HG02571 (cell line): ENCODE measurements around the gene SPIN2B.
"Not testable (repeated sequence)": the region's sequence is repeated elsewhere in the genome, so short reads cannot be mapped to it uniquely, and the experiment has no call there.

ENCODE experiments used
- ATAC-seq: cut with Tn5 transposase; IDR thresholded peaks from one replicate; pipeline ENCODE4 v1.9.1; 2021; ENCODE audit warnings: mild to moderate bottlenecking, moderate library complexity; ENCODE audit not compliant: unreplicated experiment

SPIN2B gene

DNA sequence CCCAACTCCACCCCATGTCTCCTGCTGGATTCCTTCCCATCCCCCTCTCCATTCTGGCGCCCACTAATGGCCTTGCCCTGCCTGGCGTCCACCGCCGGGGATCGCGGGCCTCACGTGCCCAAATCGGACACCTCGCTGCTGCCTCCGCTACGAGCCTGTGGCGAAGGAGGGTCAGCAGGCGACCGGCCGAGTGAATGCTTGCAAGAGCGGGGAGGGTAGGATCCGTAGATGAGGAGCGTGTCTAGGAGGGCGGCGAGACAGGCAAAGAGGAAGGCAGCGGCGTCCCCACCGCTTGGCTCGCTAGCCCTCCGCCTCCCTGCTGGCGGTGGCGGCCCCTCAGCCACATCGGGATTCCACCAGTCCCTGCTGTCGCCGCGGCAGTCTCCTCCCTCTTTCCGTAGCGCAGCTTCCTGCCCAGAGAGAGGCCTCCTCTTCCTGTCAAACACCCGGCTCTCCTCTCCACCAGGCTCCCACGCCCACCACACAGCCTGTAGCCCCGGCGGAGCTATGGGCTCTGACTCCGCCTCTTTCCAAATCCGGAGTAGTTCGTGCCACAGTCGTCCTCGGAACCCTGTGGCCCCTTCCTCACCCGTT lies at the start of gene SPIN2B:
TSS of gene SPIN2B (minus strand) at position 387 of the 594 bp plus-strand sequence.
- ATAC-seq: peak; percentile 99

DNA sequence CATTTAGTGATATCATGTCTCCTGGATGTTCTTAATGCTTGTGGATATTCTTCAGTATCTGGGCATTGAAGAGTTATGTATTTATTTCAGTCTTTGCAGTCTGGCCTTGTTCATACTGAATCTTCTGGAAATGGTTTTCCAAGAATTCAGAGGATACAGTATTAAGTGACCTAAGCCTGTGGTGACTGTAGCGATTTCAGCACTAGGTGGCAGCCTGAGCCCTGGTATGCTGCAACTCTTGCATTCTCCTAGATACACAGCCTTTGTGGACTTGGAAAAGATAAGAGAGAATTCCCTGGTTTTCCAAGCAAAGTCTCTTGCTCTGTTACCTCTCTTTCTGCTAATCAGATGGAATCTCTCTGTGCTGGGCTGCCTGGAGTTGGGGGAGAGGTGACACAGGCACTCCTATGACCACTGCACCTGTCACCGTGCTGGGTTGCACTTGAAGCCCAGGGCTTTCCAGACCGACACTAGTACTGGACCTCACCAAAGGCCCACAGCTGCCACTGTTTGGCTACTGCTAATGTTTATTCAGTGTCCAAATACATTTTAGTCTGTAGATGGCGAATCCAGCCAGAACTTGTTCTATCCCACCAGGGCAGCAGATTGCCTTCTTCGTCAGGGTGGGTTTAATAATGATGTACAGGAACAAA lies 35.2 kb upstream of the SPIN2B start:
- ATAC-seq: no peak

DNA sequence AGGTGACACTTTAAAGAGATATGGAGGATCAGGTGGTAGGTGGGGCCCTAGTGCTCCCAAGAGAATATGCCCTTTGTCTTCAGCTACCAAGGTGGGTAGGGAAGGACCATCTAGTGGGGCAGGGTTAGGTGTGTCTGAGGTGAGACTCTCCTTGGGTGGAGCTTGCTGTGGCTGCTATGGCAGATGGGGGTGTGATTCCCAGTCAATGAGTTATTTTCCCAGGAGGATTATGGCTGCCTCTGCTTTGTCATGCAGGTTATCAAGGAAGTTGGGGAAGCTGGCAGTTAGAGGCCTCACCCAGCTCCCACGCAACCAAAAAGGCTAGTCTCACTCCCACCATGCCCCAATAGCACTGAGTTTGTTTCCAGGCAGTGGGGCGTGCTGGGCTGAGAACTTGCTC lies 33.8 kb upstream of the SPIN2B start:
- ATAC-seq: no peak

DNA sequence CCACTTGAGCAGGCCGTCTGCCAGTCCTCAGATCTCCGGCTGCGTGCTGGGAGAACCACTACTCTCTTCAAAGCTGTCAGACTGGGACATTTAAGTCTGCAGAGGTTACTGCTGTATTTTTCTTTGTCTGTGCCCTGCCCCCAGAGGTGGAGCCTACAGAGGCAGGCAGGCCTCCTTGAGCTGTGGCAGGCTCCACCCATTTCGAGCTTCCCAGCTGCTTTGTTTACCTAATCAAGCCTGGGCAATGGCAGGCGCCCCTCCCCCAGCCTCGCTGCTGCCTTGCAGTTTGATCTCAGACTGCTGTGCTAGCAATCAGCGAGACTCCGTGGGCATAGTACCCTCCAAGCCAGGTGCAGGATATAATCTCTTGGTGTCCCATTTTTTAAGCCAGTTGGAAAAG lies 30.9 kb upstream of the SPIN2B start:
- not testable (repeated sequence) for ATAC-seq

DNA sequence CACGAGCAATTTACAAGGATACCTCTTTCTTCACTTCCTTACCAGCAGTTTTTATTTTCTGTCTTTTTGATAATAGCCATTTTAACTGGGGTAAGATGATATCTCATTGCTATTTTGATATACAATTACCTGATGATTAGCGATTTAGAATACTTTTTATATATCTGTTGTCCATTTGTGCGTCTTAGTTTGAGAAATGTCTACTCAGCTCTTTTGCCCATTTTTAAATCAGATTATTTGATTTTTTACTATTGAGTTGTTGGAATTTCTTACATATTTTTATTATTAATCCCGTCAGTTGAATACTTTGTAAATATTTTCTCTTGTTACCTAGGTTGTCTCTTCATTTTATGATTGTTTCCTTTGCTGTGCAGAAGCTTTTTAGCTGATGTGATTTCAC lies 17.3 kb upstream of the SPIN2B start:
- no peak for ATAC-seq

DNA sequence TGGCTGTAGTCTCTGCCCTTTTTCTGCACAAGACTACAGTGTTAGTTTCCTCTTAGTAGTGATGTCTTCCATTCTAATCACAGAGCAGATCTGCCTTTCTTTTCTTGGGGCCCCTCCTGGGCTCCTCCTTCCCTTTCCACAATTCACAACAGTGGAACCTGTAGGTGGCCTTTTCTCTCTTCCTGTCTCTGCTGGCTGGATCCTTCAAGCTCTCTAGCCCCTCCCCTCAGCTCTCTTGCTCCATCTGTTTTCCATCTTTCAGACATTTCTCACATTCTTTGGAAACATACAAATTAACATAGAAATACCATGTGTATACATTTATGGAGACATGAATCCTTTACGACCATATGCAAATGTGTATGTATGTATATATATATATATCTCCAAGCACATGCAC lies 16.2 kb upstream of the SPIN2B start:
- ATAC-seq: no peak

DNA sequence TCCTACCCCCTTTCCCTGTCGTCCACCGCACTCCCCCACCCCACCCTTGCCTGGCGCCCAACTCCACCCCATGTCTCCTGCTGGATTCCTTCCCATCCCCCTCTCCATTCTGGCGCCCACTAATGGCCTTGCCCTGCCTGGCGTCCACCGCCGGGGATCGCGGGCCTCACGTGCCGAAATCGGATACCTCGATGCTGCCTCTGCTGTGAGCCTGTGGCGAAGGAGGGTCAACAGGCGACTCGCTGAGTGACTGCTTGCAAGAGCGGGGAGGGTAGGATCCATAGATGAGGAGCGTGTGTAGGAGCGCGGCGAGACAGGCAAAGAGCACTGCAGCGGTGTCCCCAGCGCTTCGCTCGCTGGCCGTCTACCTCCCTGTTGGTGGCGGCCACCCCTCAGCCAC lies 15.7 kb upstream of the SPIN2B start, which contains the start of gene SPIN2A:
TSS of gene SPIN2A (minus strand) at position 325 of the 400 bp plus-strand sequence. CDS start 800 bp downstream, outside the sequence.
- not testable (repeated sequence) for ATAC-seq

DNA sequence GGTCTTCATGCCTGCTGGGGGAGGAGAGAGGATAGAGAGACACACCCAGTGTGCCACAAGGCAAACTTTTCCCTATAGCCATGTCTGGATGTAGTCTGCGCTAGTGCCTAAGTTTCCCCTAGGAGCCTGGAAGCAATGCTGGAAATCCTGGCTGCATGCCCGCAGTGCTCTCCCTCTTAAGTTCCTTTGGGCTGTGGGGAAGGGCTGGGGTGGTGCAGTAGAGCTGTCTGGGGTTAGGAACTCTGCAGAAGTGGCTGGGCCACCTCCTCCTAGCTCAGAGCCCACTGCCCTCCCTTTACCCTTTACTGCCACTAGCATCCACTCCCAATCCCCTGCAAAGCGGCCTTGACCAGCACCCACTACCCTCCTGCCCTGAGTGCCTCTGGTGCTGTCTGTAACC lies 15.2 kb upstream of the SPIN2B start:
- not testable (repeated sequence) for ATAC-seq

DNA sequence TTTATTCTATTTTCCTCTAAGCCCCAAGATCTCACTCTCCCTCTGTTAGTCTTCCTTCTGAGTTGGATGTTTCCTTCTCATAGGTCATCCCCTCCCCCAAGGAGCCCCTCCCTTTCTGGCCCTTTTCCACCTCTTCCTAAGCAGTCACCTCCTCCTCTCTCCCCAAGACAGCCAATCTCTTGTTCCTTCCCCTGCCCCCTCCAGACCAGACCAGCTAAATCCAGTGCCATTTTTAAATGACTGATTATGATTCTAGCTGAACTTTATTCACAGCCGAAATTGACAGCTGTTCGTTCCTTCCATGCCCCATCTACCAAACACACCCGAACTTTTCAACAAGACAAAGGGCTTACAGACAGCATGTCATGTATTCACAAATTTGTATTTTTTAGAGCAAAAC lies 13.9 kb upstream of the SPIN2B start:
- no peak for ATAC-seq

DNA sequence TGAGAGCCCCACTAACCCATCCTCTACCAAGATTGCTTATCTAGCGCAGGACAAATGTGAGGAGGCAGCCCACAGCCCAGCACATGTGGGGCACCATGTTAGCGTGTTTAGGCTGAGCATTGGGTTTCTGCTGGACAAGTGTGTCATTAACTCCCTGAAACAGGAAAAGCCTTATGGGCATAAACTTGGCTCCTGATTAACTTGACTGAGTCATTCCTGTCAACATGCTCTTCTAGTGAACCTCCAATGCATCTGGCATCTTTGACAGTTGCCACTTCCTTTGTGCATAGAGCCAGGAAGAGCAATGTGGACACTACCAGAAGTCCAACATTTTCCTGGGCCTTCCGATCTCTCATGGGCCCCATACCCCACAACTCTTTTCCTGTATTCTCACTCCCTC lies 13.4 kb upstream of the SPIN2B start:
- no peak for ATAC-seq

DNA sequence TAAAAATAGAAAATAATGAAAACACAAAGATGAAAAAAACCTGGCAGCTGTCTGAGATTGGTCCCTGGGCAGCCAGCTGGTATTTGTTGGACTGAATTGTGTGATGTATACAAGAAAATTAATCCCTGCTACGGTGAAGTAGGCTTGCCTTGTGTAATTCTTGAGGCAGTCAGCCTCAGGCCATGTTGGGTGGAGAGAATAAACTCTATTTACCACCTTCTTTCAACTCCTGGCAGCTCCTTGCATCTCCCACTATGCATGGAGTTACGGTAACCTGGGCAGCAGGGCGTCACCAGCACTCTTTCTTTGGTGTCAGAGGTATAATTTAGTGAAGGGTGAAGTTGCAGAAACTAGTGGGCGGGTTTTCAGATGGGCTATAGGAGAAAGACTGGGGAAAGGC lies 12.4 kb upstream of the SPIN2B start:
- no peak for ATAC-seq

DNA sequence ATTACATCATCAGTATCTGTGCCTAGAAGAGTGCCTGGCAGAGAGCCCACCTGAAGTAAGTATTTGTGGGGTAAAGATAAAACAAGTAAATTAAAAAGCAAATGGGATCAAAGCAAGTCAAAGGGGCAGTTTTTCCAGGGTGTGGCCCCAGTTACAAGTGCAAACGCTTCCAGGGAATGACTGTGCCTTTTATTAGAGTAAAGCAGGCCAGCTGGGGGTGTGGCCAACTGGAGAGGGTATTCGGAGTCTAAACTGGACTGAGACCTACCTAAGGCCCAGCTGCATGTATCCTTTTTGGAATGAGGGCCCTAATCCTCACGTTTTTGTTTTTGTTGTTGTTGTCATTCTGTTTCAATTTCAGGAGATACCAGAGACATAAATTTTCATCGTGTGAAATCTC lies 11.9 kb upstream of the SPIN2B start:
- ATAC-seq: not testable (repeated sequence)

DNA sequence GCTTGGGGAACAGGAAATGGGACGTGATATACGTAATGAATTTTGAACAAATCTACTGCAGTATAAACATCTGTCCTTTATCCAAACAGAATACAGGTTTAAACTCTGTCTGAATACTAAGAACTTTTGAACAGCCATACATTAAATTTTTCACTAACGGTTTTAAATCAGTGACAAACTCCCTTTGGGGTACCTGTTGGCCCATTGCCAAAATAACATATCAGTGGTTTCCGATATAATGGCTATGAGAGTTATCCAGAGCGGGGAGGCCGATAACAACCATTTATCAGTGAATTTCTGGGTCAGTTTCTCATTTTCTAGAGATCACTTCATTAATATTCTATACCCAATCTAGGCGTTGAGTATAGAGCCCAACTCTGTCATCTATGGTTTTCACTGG lies 10.7 kb upstream of the SPIN2B start:
- ATAC-seq: no peak

DNA sequence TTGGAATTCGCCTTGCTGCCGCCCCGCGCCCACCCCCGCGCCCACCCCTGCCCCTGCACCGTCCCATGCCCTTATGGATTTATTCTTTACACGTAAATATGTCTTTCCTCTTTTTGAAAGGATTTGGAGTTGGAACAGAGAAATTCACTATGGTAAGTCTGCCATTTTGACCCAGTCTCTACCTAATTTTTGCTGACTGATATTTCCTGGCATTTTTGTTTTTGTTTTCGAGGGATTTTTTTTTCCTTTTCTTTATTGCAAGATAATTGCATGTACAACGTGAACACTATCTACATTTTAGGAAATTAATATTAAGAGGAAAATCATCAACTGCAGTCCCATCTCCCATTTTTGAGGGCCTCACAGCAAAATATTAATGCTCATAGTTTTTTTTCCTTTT lies 468 bp upstream of the SPIN2B start:
- no peak for ATAC-seq

DNA sequence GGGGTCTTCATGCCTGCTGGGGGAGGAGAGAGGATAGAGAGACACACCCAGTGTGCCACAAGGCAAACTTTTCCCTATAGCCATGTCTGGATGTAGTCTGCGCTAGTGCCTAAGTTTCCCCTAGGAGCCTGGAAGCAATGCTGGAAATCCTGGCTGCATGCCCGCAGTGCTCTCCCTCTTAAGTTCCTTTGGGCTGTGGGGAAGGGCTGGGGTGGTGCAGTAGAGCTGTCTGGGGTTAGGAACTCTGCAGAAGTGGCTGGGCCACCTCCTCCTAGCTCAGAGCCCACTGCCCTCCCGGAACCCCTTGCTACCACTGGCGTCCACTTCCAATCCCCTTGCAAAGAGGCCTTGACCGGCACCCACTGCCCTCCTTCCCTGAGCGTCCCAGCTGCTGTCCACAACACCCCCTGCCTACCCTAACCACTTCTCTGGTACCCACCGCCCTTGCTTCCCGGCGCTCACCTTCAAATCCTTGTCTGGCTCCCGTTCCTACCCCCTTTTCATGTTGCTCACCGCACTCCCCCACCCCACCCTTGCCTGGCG lies 658 bp downstream of the SPIN2B start:
- ATAC-seq: not testable (repeated sequence)

DNA sequence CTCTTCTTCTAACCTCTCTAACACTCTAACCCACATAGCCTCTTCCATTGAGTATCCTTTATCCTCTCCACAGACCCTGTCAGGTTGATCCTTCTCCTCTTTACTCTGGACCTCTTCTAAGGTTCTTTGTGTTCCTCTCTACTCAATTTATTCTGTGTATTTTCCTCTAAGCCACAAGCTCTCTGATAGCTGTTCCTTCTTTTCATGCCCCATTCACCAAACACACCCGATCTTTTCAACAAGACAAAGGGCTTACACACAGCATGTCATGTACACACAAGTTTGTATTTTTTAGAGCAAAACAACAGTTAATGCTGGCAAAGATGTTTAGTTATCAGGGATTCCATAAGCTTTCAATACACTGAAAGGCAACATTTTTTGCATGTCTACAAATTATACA lies 1.9 kb downstream of the SPIN2B start:
- no peak for ATAC-seq

DNA sequence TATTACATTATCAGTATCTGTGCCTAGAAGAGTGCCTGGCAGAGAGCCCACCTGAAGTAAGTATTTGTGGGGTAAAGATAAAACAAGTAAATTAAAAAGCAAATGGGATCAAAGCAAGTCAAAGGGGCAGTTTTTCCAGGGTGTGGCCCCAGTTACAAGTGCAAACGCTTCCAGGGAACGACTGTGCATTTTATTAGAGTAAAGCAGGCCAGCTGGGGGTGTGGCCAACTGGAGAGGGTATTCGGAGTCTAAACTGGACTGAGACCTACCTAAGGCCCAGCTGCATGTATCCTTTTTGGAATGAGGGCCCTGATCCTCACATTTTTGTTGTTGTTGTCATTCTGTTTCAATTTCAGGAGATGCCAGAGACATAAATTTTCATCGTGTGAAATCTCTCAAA lies 3.8 kb downstream of the SPIN2B start:
- not testable (repeated sequence) for ATAC-seq

DNA sequence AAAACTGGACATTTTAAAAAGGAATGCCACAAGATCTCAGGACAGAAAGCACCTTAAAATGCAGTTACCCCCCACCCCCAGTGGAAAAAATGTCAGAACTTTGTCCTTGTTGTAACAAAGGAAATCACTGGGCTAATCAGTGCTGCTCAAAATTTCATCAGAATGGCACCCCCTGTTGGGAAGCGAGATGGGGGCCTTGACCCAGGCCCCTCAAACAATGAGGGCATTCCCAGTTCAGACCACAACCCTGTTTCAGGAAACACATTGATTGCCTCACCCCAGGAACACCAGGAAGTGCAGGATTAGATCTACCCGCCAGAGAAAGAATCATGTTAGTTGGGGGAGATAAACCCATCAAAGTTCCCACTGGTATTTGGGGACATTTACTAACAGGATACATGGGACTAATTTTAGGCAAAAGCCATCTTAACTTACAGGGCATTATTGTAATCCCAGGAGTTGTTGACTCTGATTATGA lies 16.4 kb downstream of the SPIN2B start:
- no peak for ATAC-seq

DNA sequence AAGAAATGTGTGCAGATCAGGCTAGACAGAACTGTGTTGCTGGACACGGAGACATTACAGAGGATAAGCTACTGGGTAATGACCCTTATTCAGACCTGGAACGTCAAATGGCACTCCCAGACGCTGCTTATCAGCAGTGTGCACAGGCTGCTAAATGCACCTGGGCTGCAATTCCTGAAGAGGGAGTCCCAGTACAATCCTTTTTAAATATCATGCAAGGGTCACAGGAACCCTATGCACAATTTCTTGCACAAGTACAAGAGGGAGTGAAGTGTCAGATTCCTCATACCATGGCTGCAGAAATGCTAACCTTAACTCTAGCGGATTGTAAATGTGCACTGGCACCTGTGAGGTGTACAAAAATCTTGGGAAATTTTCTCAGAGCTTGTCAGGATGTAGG lies 16.9 kb downstream of the SPIN2B start:
- no peak for ATAC-seq

DNA sequence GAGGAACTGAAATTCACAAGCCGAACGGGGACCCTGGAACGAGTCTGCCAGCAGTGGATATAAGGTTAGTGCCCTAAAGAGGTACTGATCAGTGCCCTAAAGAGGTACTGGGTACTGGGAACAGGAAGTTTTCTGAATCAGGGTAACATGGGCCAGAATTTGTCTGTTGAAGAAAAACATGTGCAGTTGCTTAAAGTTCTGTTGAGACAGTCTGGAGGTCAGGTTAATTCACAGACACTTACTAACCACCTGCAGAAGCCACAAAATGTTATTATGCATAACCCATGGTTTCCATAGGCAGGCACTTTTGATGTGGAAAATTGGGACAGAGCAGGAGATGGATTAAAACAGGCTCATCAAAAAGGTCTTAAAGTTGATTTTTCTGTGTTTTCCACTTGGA lies 17.9 kb downstream of the SPIN2B start:
- ATAC-seq: no peak

DNA sequence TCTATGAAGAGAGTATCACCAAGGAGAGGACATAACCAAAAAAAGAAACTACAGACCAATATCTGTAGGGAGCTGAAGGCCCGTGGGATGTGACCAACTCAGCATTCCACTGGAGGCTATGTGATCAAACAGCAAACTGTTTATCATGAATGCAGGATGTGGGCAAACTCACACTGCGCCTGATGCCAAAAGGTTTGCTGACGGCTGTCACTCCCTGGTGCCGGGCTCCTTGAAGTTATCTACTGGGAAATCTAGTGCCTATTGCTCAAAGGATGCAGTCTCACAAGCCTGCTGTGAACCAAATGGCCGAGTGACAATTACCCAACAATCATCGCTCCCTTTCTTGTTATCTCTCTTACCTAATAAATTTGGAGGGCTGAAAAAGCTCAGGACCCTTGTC lies 18.4 kb downstream of the SPIN2B start:
- ATAC-seq: not testable (repeated sequence)

DNA sequence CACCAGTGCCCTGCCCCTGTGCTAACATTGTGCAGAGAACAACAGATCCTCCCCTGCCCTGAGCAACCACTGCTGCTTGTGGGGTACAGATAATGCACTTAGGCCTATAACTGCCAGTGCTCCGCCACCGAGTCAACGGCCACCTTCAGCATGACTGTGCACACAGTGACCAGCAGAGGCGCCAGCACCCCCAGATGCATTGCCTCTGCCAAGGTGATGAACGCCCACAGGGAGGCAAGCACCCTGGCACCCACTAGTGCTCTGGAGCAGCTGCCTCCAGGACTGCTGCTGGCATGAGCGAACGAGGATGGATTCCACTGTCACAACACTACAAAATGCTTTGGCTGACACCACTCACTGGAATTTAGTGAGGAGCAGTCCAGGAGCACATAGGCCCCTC lies 38.2 kb downstream of the SPIN2B start:
- no peak for ATAC-seq
